Measurements from ENCODE around the gene HES4. TPM values are rescaled to one million over a fixed set of nuclear protein-coding genes. Genes with fewer than 3 reads are reported as not detected.

HES4 gene
- total and polyA plus RNA-seq, 2 of the 13 experiments (the other 11 are each of a cell fraction or from before 2014, with no cell fraction given), result 8.8 to 10.6 TPM

DNA sequence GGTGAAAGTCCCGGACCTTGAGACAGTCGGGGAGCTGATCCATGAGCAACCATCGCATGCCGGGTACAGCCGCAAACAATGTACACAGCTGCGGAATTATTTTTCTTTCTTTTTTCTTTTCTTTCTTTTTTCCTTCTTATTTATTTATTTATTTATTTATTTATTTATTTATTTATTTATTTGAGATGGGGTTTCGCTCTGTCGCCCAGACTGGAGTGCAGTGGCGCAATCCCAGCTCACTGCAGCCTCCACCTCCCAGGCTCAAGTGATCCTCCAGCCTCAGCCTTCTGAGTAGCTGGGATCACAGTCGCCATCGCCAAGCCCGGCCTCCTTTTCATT, 15.5 kb downstream of the HES4 start:
- ChIA-PET POLR2A (interaction anchor here (1.1 to 1.3 kb wide), 2 partner anchors 18 to 21 kb away, joined by 3 read pairs; no protein-coding TSS in a partner anchor), CTCF (ENCODE audit: low intra/inter-chr PET ratio, low total read pairs) (interaction anchor here (1.6 to 2.4 kb wide), 2 partner anchors 17 to 79 kb away, joined by 5 to 8 read pairs; no protein-coding TSS in a partner anchor)
- peak overlapping the region; percentile 45; the same call in 1 of the 2 replicates for H3K4me2 ChIP-seq (ENCODE audit: low read depth, low read length)
- TF ChIP-seq ZNF83 (CRISPR knock-in tag; IDR thresholded peaks at IDR 0.05; ENCODE audit: borderline replicate concordance) (no peak), ZFY (CRISPR knock-in tag; IDR thresholded peaks at IDR 0.05) (0 out of 2 replicates have a peak, but pooled peaks have one; percentile 15)
- TF ChIP-seq, protein P1, sequence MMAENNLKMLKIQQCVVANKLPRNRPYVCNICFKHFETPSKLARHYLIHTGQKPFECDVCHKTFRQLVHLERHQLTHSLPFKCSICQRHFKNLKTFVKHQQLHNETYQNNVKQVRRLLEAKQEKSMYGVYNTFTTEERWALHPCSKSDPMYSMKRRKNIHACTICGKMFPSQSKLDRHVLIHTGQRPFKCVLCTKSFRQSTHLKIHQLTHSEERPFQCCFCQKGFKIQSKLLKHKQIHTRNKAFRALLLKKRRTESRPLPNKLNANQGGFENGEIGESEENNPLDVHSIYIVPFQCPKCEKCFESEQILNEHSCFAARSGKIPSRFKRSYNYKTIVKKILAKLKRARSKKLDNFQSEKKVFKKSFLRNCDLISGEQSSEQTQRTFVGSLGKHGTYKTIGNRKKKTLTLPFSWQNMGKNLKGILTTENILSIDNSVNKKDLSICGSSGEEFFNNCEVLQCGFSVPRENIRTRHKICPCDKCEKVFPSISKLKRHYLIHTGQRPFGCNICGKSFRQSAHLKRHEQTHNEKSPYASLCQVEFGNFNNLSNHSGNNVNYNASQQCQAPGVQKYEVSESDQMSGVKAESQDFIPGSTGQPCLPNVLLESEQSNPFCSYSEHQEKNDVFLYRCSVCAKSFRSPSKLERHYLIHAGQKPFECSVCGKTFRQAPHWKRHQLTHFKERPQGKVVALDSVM (CRISPR knock-in tag; IDR thresholded peaks at IDR 0.05), result 0 out of 2 replicates have a peak, but pooled peaks have one; percentile 13
- no peaks in the 10 kb centered on the region for H3K36me3 ChIP-seq (replicated peaks in 1 of 2; ENCODE audit: control insufficient read depth in 1 of 2, insufficient read depth in 2 of 2, low read length in 2 of 2)
- DNase-seq (ENCODE audit: low spot score) (no peak), FAIRE-seq (no peak), ATAC-seq (no peak)
- H3K79me2 ChIP-seq (ENCODE audit: insufficient read depth, low read length), result no peaks in the 10 kb centered on the region
- H3K4me1 ChIP-seq (ENCODE audit: insufficient read depth, low read length), result peaks cover 45% of the 10 kb centered on the region
- peaks cover 22 to 59% of the 10 kb centered on the region in 2 experiments for H3K27me3 ChIP-seq (ENCODE audit: control insufficient read depth in 1 of 2, insufficient read depth in 2 of 2, low read length in 2 of 2)
- WGBS (ENCODE audit: low lambda C conversion rate), result 53% methylated on average over 12 of the region's 12 CpGs
- intact Hi-C loops (cut with micrococcal nuclease; ENCODE audit: unreplicated experiment) (no loop called here), in situ Hi-C loops (cut with HindIII; ENCODE audit: extremely low pct_ligation_motif_present, low pct_unique_long_range_greater_than_20kb) (no loop called here)
- no peaks in the 10 kb centered on the region for H4K20me1 ChIP-seq (ENCODE audit: insufficient read depth, low read length)
- H2AFZ ChIP-seq (ENCODE audit: low read length), result no peak overlapping the region
- BruUV-seq (replicated peaks), result no TSS peak
- H3K27ac ChIP-seq (ENCODE audit: extremely low read length, insufficient read depth, low read length), result no peak overlapping the region
- peak overlapping the region in 1 of 3 experiments; percentile 37; a peak in 1 of 6 replicates for H3K4me3 ChIP-seq (replicated peaks in 1 of 3; ENCODE audit: insufficient read depth in 1 of 3, low read depth in 2 of 3, low read length in 3 of 3)
- no peaks in the 10 kb centered on the region for H3K9me3 ChIP-seq (ENCODE audit: low read length)
- no peak overlapping the region for H3K9ac ChIP-seq (ENCODE audit: insufficient read depth, low read depth, low read length)

DNA sequence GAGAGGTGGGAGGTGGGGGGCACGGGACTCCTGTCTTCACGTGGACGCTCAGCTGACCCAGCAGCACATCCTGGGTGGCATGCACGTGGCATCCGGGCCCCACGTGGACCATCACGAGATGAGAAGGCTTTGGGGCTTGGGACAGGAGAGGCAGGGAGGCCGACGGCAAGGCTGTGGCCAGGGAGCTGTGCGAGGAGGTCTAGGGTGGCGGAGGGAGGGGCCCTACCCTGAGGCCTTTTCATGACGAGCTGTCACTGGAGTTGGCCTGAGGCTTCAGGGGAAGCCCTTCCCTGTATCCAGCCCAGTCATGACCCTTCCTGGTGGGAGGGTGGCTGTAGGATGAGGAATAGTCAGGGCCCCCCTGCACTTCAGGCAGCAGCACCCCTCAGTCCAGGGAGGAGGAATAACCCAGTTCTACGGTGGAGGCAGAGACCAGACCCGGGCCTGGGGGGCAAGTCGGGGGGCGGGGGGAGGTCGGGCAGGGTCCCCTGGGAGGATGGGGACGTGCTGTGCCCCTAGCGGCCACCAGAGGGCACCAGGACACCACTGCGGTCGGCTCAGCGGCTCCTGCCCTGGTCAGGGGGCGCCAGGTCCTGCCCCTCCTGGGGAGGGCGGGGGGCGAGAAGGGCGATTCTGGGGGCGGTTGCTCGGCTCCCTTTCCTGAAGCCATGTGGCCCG, 16.0 kb downstream of the HES4 start:
- CTCF ChIA-PET (ENCODE audit: low intra/inter-chr PET ratio, low total read pairs), result interaction anchor here (1.6 to 2.4 kb wide), 2 partner anchors 17 to 80 kb away, joined by 5 to 8 read pairs; no protein-coding TSS in a partner anchor
- TF ChIP-seq KLF6 (CRISPR knock-in tag; IDR thresholded peaks at IDR 0.05) (no peak), ZBTB7A (CRISPR knock-in tag; IDR thresholded peaks at IDR 0.05) (peak; percentile 62; the same call in 1 of the 2 replicates), TEAD2 (CRISPR knock-in tag; IDR thresholded peaks at IDR 0.05) (no peak), ZNF512B (CRISPR knock-in tag; IDR thresholded peaks at IDR 0.05; ENCODE audit: borderline replicate concordance) (peak; percentile 87; the same call in 1 of the 2 replicates)
- TF ChIP-seq, protein P2, sequence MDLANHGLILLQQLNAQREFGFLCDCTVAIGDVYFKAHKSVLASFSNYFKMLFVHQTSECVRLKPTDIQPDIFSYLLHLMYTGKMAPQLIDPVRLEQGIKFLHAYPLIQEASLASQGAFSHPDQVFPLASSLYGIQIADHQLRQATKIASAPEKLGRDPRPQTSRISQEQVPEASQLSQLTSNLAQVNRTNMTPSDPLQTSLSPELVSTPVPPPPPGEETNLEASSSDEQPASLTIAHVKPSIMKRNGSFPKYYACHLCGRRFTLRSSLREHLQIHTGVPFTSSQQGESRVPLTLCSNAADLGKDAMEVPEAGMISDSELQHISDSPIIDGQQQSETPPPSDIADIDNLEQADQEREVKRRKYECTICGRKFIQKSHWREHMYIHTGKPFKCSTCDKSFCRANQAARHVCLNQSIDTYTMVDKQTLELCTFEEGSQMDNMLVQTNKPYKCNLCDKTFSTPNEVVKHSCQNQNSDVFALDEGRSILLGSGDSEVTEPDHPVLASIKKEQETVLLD (CRISPR knock-in tag; IDR thresholded peaks at IDR 0.05; ENCODE audit: low read depth), result no peak

More for the DNA sequence above, 16.0 kb downstream of the HES4 start:
- Histone ChIP-seq H3K27me3 (ENCODE audit: control insufficient read depth in 1 of 2, insufficient read depth in 2 of 2, low read length in 2 of 2) (peaks cover 22 to 61% of the 10 kb centered on the region in 2 experiments), H3K79me2 (ENCODE audit: insufficient read depth, low read length) (no peaks in the 10 kb centered on the region), H3K9ac (ENCODE audit: insufficient read depth, low read depth, low read length) (no peak overlapping the region), H3K4me2 (ENCODE audit: low read depth, low read length) (peak overlapping the region; percentile 45; the same call in 1 of the 2 replicates), H2AFZ (ENCODE audit: low read length) (no peak overlapping the region), H3K9me3 (ENCODE audit: low read length) (no peaks in the 10 kb centered on the region), H3K36me3 (replicated peaks in 1 of 2; ENCODE audit: control insufficient read depth in 1 of 2, insufficient read depth in 2 of 2, low read length in 2 of 2) (no peaks in the 10 kb centered on the region), H3K4me1 (ENCODE audit: insufficient read depth, low read length) (peaks cover 45% of the 10 kb centered on the region), H3K27ac (ENCODE audit: extremely low read length, insufficient read depth, low read length) (no peak overlapping the region), H3K4me3 (replicated peaks in 1 of 3; ENCODE audit: insufficient read depth in 1 of 3, low read depth in 2 of 3, low read length in 3 of 3) (peak overlapping the region in 1 of 3 experiments; percentile 37; a peak in 1 of 6 replicates), H4K20me1 (ENCODE audit: insufficient read depth, low read length) (no peaks in the 10 kb centered on the region)
- POLR2A ChIA-PET, result interaction anchor here (0.8 to 1.3 kb wide), 3 partner anchors 17 to 141 kb away, joined by 3 read pairs; partner anchors contain the start of gene PLEKHN1
- no TSS peak for BruUV-seq (replicated peaks)
- no peak for DNase-seq (ENCODE audit: low spot score)
- FAIRE-seq, result no peak
- 7% methylated on average over 10 of the region's 29 CpGs for WGBS (ENCODE audit: low lambda C conversion rate)
- intact Hi-C loops (cut with micrococcal nuclease; ENCODE audit: unreplicated experiment), result no loop called here
- in situ Hi-C loops (cut with HindIII; ENCODE audit: extremely low pct_ligation_motif_present, low pct_unique_long_range_greater_than_20kb), result no loop called here
- peak; percentile 28; the same call in 2 of the 3 replicates for ATAC-seq

All from HepG2 (cell line).